Tibial artery (tissue), 4 donors: ENCODE results near the gene CCDC136.

Experiments used
- DNase-seq, 2 donors: peaks; one replicate each; pipeline ENCODE4 v3.0.0-alpha.2; 2019
- H3K27ac ChIP-seq, 2 donors: fragments of 200-600 bp; sonication (generic) in 1 of 2; 1 replicate in 1 of 2; 2 replicates in 1 of 2; pipeline ENCODE4 v1.5.1; 2018 to 2019; ENCODE audit warnings: mild to moderate bottlenecking in 1 of 2
- H3K27me3 ChIP-seq, 2 donors: fragments of 200-600 bp; sonication (generic) in 1 of 2; one replicate each; pipeline versions ENCODE4 v1.5.1 to v1.6.0; 2016 to 2019
- H3K36me3 ChIP-seq, 3 donors: fragments of 200-600 bp; sonication (generic) in 2 of 3; one replicate each; pipeline ENCODE4 v1.5.1; 2016 to 2019; ENCODE audit warnings: mild to moderate bottlenecking in 2 of 3
- H3K4me1 ChIP-seq, 4 donors: fragments of 200-600 bp; sonication (generic) in 2 of 4; 1 replicate in 3 of 4; 2 replicates in 1 of 4; pipeline ENCODE4 v1.5.1; 2016 to 2019
- H3K4me3 ChIP-seq, 2 donors: fragments of 200-600 bp; sonication (generic) in 1 of 2; 1 replicate in 1 of 2; 2 replicates in 1 of 2; pipeline ENCODE4 v1.5.1; 2018 to 2019; ENCODE audit warnings: mild to moderate bottlenecking in 2 of 2
- H3K9me3 ChIP-seq, 3 donors: fragments of 200-600 bp; sonication (generic) in 1 of 3; one replicate each; pipeline ENCODE4 v1.5.1; 2016 to 2019
- CTCF ChIP-seq, 2 experiments: fragments of 200-600 bp in 1 of 2; fragments of 450-650 bp in 1 of 2; IDR thresholded peaks; one replicate each; pipeline ENCODE4 v1.5.1; 2017 to 2019; ENCODE audit warnings: antibody characterized with exemption in 2 of 2, mild to moderate bottlenecking in 1 of 2, moderate library complexity in 1 of 2
- intact Hi-C: fragments of 100-400 bp; cut with DNase I; formaldehyde crosslinking; loops from one replicate; pipeline ENCODE4 v1.15.0; 2023; ENCODE audit warnings: low total_unique reads

Gene CCDC136

GRCh38 chr7:128747327-128748079, 44.3 kb upstream of the CCDC136 start:
- intact Hi-C loops: no loop called here
- H3K27me3 ChIP-seq: no peaks in the 10 kb centered on the region
- H3K9me3 ChIP-seq: no peaks in the 10 kb centered on the region
- H3K27ac ChIP-seq: no peak overlapping the region
- peaks cover 0 to 51% (median 6%) of the 10 kb centered on the region in 4 donors for H3K4me1 ChIP-seq
- no peak for DNase-seq
- no peak overlapping the region for H3K4me3 ChIP-seq
- TF ChIP-seq CTCF (IDR thresholded peaks at IDR 0.05): no peak
- peaks cover 37 to 48% (median 40%) of the 10 kb centered on the region in 3 donors for H3K36me3 ChIP-seq

- H3K27ac ChIP-seq: no peak overlapping the region
- DNase-seq: no peak
- H3K9me3 ChIP-seq: no peaks in the 10 kb centered on the region
- H3K36me3 ChIP-seq: peaks cover 51 to 64% (median 54%) of the 10 kb centered on the region in 3 donors
- intact Hi-C loops: no loop called here
- peaks cover 0 to 45% (median 17%) of the 10 kb centered on the region in 4 donors for H3K4me1 ChIP-seq
- no peaks in the 10 kb centered on the region for H3K27me3 ChIP-seq
- no peak for TF ChIP-seq CTCF (IDR thresholded peaks at IDR 0.05)
- no peak overlapping the region for H3K4me3 ChIP-seq
Measured at GRCh38 chr7:128752251-128752650, 39.5 kb upstream of the CCDC136 start.

GRCh38 chr7:128755075-128755818, 36.5 kb upstream of the CCDC136 start:
- peaks cover 41 to 68% (median 49%) of the 10 kb centered on the region in 3 donors for H3K36me3 ChIP-seq
- H3K27ac ChIP-seq: peak overlapping the region; percentile 71 to 75
- H3K9me3 ChIP-seq: no peaks in the 10 kb centered on the region
- peaks cover 0 to 35% (median 17%) of the 10 kb centered on the region in 4 donors for H3K4me1 ChIP-seq
- no peak for TF ChIP-seq CTCF (IDR thresholded peaks at IDR 0.05)
- intact Hi-C loops: no loop called here
- no peaks in the 10 kb centered on the region for H3K27me3 ChIP-seq
- DNase-seq: no peak
- H3K4me3 ChIP-seq: no peak overlapping the region

GRCh38 chr7:128755819-128756476, 35.8 kb upstream of the CCDC136 start:
- Histone ChIP-seq H3K9me3 (no peaks in the 10 kb centered on the region), H3K27ac (peak overlapping the region; percentile 71 to 75), H3K4me1 (peaks cover 0 to 35% (median 17%) of the 10 kb centered on the region in 4 donors), H3K27me3 (no peaks in the 10 kb centered on the region), H3K4me3 (no peak overlapping the region), H3K36me3 (peaks cover 39 to 69% (median 45%) of the 10 kb centered on the region in 3 donors)
- intact Hi-C loops: no loop called here
- DNase-seq: peak; percentile 36 to 73
- TF ChIP-seq CTCF (IDR thresholded peaks at IDR 0.05): no peak

GRCh38 chr7:128757203-128757602, 34.6 kb upstream of the CCDC136 start:
- no peak for DNase-seq
- intact Hi-C loops: no loop called here
- no peak for TF ChIP-seq CTCF (IDR thresholded peaks at IDR 0.05)
- Histone ChIP-seq H3K36me3 (peaks cover 33 to 69% (median 36%) of the 10 kb centered on the region in 3 donors), H3K4me1 (peaks cover 0 to 35% (median 17%) of the 10 kb centered on the region in 4 donors), H3K27me3 (no peaks in the 10 kb centered on the region), H3K4me3 (no peak overlapping the region), H3K9me3 (no peaks in the 10 kb centered on the region), H3K27ac (peak overlapping the region; percentile 71 to 75)
